Stimulated activated CD8-positive, alpha-beta memory T cell treated with anti-CD3 and anti-CD28 coated beads, Interleukin-12 subunit alpha, Interleukin-12 subunit beta, amount 100 ng/mL, for 24 hours (primary cell): Measurements from ENCODE around the gene VEZF1.

Experiments used
- DNase-seq: peaks from one replicate; pipeline ENCODE4 v3.0.0-alpha.2; 2020; ENCODE audit errors: extremely low read depth

Gene VEZF1

DNA sequence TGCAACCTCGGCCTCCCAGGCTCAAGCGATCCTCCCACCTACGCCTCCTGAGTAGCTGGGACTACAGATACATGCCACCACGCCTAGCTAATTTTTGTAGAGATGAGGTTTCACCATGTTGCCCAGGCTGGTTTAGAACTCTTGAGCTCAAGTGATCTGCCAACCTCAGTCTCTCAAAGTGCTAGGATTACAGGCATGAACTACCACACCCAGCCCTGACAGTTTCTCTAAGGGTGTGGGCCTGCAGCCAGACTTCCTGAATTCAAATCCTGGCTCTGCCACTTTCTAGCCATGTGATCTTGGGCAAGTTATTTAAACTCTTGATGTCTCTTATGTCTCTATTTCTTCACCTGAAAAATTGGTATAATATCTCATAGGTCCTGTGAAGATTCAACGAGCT, 38.4 kb downstream of the VEZF1 start:
- DNase-seq: no peak

DNA sequence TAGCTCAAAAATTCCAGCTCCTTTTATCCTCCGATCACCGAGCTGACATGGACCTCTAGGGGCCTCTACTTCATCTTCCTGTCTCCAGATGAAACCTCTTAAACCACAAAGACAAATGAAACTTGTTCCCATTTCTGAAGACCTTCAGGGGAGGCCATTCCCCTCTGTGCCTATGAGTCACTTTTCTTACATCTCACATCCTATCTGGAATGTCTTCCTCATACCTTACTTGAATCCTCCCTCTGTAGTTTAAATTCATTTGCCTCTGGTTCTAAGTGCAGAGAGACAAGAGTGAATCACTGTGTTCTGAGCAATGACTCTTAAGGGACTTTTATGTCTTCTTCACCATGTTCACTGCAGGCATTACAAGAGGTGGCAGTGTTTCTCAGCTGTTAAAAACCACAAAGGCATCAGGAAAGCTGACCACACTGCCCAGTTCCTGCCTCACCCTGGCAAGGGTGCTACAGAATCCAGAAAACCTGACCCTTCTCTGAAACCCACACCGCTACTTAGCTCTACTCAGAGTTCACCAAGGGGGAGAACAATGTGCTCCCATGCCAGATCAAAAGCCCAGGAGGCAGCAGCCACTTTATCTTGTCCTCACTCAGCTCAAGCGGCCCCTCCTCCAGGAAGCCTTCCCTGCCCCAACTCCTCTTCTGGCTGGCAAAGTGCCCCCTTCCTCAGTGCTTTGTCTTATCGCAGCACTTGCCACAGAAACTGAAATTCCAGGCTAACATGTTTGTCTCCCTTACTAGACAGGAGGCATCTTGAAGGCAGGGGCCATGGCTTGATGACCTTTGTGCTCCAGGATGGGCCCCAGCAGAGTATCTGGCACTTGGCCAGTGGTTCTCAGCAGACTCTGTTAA, 39.3 kb downstream of the VEZF1 start:
- DNase-seq: no peak

DNA sequence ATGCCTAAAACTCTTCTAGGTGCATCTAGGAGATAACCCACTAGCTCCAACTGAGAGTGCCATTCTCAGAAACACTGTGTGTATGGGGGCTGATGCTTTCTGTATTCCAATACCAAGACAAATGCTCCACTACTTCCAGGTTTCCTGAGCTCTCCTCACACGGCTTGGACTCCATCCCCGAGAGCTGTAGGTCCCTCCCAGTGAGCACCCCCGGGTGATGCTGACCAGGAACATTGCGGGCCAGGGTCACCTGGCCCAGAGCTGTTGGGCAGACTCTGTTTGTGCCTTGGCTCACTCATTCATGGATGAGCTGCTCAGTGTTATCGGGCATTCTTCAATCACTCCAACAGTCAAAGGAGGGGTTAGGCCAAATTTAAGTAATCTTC, 39.9 kb downstream of the VEZF1 start:
- DNase-seq: no peak

DNA sequence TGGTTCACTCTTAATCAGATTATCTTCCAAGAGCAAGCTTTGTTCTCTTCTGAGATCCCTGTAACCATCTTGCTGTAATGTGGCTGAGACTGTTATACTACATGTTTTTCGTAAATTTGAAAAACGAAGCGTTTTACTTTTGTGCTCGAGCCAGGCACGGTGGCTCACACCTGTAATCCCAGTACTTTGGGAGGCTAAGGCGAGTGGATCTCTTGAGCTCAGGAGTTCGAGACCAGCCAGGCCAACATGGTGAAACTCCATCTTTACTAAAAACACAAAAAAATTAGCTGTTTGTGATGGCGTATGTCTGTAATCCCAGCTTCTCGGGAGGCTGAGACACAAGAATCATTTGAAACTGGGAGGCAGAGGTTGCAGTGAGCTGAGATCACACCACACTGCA, 40.7 kb downstream of the VEZF1 start:
- no peak for DNase-seq

DNA sequence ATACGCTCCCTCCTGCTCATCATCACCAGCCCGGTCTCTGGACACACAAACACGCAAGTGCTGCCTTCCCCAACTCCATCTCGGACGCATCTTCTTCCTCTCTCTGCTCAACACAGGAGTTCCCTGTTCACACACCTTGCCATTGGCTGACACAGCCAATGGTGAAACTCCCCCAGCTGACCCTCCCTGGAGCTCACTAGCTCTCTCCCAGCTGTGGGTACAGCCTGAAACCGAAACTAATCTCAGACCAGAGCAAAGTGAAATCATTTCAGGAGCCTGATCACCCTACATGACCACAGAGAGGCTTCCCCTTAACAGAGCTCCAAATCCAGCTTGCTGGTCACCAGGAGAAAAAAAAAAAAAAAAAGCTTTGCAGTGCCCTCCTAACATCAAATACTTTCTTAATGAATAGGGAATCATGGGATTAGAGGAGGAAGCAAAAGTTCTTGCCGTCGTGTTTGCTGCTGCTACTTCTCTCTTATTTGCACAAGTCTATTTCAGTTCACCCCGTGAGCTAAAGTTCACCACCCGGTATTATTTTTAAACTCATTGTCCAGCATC, 41.2 kb downstream of the VEZF1 start:
- no peak for DNase-seq

DNA sequence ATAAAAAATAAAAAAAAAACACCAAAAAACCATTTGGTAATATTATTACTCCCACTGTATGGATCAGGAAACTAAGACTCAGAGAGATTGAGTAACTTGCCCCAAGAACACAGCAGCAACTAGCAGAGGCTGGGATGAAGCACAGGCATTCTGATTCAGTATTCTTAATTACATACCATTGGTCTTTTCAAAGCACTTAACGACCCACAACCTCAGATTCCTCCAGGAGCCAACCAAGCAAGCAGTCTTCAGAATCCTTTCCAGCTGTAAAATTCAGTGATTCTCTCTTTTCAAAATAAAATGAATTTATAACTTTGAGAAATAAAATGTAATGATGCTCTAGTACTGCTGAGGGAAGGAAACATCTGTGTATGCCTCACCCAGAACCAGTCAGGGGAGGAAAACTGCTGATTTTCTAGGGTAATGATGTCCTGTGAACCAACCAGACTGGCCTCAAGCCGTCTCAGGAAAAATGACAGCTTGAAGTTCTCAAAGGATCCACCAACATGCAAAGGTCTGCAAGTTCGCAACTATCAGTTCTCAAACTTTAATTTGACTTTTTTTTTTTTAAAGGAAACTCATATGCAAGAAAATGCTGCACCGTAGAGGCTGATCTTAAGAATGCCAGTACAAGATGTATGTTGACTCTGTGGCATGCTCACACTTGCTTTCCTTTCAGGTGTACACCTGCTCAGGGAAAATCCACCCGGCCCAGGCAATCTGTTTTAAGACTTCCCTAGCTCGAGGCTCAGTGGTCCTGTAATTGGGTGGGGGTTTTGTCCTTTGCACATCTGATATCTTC, 41.9 kb downstream of the VEZF1 start:
- no peak for DNase-seq

DNA sequence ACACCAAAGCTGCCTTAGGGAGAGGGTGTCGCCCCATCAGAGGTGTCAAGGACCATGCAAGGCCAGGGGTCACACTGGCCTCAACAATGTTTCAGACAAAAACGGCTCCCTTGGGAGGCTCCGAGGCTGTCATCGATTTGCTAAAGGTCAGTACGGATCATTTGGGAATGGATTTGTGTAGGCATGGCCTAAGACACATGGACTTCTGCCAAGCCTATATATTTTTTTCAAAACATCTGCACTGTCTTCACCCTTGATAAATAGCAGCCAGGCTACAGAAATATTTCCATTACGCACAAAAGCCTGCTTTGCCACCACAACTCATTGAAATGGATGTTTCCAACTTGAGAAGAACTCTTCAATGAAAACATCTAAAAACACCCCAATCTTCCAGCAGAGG, 43.1 kb downstream of the VEZF1 start:
- no peak for DNase-seq

DNA sequence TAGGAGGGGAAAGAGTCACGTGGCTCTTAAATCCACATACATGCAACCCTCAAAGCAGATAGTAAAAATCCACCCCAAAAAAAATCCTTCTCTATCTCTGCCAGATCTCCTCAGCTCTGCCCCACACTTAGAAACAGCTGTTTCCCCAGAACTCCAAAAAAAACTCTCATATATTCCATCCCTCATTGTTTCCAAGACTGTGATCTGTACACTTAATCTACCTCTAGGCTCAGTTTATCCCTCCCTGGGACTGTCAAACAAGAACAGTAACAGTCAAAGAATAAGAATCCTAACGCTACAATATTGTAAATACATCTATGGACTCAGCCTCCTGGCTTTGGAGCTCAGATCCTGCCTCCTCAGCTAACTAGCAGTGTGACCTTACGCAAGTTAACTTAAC, 44.4 kb downstream of the VEZF1 start:
- DNase-seq: no peak

DNA sequence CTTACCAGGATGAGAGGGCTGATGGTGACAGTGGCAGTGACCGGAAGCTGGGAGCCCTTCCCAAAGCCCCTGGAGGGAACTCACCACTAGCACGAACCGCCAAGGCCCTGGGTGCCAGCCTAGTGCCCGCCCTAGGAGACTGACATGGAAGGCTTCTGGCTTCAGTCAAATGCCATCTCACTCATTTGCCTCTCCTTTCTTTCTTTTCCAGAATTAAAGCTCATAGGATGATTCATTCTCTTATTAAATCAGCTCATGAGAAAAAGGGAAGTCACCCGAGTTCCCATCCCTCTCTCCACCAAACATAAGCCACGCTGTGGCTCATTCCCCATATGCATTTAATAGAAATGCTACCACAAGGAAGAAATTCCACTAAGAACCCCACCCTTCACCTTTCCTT, 44.9 kb downstream of the VEZF1 start:
- no peak for DNase-seq

DNA sequence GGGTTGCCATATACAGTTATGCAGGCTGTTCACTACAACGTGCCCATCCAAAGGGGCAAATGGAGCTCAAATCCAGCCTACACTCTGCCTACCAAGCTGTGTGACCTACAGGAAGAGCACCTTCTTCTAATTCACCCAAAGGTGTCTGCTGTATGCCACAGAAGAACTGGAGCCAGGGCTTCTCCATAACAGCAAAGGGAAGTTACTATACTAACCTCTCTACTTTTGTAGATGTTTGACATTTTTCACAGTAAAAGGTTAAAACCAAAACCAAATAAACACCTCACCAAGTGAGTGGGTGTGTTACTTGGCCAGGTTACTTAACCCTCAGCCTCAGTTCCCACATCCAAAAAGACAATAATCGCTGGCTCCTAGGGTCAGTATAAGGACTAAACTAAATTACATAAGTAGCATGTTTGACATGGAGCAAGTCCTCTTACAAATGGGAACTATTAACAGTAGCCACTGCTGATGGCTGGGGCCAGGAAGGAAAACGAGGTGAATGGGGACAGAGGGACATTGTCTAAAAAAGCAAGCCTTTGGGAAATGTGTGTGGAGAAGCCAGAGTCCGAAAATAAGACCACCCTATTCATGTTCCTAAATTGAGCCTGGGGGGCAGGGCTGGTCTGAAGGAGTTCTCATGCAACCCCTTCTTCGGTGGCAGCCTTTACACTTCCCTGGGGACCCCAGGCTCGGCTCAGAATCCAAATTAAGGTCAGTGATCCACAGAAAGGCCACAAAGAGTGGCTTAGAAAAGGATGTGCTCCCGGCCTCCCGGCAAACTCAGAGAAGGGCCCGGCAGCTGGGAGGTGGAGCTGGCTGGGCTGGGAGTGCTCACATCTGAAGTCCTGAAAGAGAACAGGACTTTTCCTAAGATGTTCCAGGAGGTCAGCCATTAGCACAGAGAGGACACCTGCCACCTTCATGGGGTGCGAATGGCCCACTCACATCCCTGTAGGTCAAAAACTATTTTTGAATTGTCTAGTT, 46.4 kb downstream of the VEZF1 start:
- DNase-seq: no peak

DNA sequence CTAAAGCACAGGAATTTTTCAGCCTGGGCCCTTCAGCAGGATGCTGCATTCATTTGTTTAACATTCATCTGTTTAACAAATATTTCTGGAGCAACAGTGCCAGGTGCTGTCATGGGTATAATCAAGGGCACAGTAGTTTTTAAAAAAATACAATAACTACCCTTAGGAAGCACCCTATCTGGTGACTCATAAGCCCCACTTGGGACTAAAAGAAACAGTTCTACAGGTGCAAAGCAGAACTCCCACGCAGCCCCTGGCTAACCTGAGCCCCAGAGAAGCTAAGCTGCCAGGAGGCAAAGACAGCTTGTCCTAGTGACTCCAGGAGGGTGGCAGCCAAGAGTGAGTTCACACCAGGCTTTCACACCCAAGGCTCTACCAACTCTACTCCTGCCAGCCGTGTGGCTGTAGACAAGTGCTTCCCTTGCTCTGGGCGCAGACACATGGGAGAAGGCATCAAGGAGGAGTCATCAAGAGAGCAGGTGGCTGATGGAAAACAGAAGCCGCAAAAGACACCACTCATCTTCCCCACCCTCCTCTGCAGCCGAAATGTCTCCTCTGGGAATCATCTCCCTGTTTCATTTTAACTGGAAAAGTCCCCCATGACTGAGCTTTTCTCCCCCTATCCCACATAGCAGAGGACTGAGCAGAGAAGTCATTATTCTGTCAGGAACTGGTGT, 47.3 kb downstream of the VEZF1 start:
- no peak for DNase-seq

DNA sequence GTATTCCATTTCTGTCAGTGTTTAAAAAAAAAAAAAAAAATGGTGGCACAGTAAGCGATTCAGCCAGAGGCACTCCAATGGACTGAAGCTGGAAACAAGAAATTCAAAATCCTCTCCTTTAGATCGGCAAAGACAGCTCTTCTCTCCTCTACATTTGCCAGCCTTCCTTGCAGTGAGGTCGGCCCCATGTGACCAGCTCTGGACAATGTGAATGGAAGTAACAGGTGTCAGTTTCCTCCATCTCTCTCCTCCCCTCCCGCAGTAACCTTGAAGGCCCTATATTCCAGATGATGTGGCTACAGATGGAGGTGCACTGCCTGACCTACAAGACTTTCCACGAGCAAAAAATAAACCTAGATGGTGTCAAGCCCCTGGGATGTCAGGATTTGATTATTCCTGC, 47.8 kb downstream of the VEZF1 start:
- no peak for DNase-seq

DNA sequence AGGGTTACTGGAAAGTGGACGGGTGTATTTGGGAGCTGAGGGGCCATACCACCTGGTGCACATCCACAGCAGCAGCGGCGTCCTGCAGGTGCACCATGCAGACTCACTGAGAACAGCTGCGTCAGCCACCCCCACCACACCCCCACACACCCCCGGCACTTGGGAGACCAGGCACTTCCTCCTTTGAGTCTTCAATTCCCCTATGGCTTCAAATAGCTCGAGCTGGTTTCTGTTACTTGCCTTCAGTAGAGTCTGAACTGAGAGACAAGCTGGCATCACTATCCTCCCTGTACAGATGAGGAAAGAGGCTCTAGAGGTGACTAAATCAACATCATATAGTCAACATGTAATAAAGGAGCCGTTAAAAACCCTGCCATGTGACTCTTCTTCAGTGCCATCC, 48.3 kb downstream of the VEZF1 start:
- DNase-seq: no peak

DNA sequence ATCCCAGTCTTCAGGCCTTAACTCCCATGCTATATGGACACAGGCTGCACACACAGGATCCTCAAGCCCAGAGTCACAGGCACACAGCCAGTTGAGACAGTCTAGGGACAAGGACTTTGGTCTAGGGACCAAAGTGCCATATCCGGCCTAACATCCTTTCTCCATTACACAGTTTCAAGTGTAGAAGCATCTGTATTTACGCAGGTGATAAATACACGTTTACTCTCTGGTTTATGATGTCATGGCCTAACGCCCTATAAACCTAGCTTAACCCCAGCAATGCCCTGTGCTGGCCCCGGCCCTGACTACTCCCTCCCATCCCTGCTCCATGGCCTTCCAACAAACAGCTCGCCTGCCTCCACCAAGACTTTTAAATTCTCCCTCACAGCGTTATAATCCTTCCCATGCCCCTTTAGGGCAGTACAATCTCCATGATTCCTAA, 50.0 kb downstream of the VEZF1 start:
- no peak for DNase-seq

DNA sequence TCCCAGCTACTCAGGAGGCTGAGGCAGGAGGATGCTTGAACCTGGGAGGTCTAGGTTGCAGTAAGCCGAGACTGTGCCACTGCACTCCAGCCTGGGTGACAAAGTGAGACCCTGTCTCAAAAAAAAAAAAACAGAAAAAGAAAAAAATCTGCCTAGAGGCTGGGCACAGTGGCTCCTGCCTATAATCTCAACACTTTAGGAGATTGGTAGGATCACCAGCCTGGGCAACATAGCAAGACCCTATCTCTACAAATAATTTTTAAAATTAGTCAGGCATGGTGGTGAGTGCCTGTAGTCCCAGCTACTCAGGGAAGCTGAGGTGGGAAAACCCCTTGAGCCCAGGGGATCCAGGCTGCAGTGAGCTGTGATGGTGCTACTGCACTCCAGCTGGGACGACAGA, 50.6 kb downstream of the VEZF1 start:
- no peak for DNase-seq

DNA sequence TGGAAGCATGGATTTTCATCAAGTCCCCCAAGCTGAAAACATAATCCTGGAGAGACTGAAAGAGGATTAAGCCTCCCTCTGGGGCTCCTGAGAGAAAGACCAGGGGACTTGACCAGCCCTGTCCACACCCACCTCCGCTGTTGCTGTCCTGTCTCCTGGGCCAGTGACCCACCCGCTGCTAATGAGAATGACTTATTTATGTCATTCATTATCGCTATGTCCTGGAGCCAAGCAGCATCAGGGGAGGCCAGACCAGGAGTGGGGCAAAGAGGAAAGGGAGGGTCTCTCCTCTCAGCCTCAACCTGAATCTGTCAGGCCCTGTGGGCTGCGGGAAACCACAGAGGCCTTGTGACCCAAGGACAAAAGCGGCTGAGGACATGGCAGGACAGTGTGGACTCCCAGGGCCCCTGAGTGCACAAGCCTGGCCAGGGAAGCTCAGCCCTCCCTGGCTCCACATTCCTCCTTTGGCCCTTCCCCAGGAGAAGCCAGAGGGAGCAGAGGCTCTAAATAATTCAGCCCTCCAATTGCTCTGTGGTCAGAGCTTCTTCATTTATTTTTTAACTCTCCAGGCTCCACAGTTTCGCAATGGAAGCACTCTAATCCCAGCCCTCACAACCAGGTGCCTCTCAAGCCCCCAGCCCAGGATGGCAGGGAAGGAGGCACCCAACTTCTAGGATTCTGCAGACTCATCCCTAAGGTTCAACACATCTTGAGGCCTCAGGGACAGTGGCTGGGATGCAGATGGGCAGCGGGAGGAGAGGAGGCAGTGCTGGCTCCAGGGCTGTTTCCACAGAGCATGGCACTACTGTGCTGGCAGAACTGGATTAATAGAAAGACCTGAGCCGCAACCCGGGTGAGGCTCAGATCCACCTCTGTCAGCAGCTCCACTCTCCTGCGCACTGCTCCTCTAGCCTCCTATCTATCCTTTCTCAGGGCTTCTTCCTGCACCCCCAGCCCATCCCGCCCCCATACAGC, 51.9 kb downstream of the VEZF1 start:
- no peak for DNase-seq

DNA sequence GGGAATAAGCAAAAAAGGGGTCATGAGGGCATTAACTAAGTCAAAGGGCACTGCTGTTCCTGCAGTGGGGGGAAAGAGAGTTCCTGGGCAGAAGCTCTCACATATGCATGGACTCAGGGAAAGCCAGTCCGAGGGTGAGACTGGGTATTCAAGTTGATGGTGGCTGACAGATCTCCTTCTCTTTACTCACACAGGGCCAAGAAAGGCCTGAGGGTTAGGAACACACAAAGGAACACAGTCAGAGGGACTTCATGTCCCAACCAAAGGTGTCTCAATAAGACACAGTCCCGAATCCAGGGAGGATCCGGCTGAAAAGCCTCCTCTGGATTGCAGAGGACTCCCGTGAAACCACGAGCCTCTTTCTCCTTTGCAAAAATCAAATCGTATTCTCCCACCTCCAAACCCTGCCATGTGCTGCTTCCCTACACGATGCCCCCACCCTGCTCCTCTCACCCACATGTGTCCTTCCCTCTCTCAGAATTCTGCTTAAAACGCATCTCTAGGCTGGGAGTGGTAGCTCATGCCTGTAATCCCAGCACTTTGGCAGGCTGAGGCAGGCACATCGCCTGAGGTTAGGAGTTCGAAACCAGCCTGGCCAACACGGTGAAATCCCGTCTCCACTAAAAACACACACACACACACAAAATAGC, 56.4 kb downstream of the VEZF1 start:
- no peak for DNase-seq

DNA sequence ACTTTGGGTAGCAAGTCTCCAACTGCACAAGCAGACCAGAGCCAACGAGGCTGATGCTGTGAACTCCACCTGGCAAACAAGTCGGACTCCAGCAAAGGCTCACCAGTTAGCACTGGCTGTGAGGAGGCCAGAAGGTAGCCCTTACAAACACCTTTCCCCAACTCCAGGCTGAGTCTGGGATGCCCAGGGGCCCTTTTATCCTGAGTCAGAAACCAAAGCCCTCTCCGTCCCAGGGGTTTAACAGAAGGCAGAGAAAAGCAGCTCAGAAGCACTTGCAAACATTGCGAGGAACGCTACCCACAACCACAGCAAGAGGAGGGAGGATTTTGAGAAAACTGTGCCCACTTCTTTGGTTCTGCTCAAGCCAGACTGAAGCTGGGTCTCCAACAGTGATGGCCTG, 57.8 kb downstream of the VEZF1 start:
- no peak for DNase-seq

DNA sequence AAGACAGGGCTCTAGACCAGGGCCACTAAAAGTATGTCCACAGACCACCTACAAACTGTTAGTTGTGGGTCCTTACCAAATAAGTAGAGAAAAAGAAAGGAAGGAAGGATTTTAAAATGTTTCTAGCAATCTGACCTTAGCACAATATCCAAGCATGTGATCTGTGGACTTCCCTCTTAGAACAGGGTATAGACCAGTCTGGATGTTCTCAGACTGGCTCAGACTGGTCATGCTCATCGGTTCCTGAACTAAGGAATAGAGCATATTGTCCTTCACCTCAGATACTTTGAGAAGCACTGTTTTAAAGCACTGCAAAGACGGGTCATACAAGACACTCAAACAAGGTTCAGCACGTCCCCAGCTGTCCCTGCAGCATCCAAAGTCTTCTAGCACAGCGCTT, 58.7 kb downstream of the VEZF1 start:
- no peak for DNase-seq
